OCI-LY7 (cell line): ENCODE data around the gene AADACL4. TPM values are rescaled to one million over a fixed set of nuclear protein-coding genes. Genes with fewer than 3 reads are reported as not detected.
"Not testable (repeated sequence)": the region's sequence is repeated elsewhere in the genome, so short reads cannot be mapped to it uniquely, and the experiment has no call there.

Source experiments
- BruUV-seq: library from RNA; stranded (reverse); fragments of 400-500 nt; replicated peaks from 2 replicates; lab custom pipeline; 2021; lab: Mats Ljungman, UMichigan
- CTCF ChIA-PET: fragments of 300-600 bp; sonication (Branson Sonifier 250); formaldehyde crosslinking; loops from one replicate; lab custom pipeline; 2022; ENCODE audit warnings: antibody characterized with exemption; ENCODE audit not compliant: unreplicated experiment; lab: Charles Lee
- POLR2A ChIA-PET: fragments of 300-600 bp; sonication (Branson Sonifier 250); formaldehyde crosslinking; loops from one replicate; lab custom pipeline; 2022; ENCODE audit warnings: antibody characterized with exemption; lab: Charles Lee
- DNase-seq: peaks from one replicate; pipeline ENCODE4 v3.0.0-alpha.2; 2015; ENCODE audit warnings: low spot score
- H2AFZ ChIP-seq: fragments of 200-600 bp; sonication (generic), shearing (Covaris generic); 2 replicates; pipeline ENCODE4 v1.6.1; 2014; ENCODE audit warnings: mild to moderate bottlenecking, antibody characterized with exemption, low read length, moderate library complexity
- H3K27ac ChIP-seq: fragments of 200-600 bp; sonication (generic); 2 replicates; pipeline ENCODE4 v1.5.1; 2014; ENCODE audit warnings: mixed run types, low read depth, mild to moderate bottlenecking, moderate library complexity, low read length, inconsistent platforms; ENCODE audit not compliant: poor library complexity, severe bottlenecking
- H3K36me3 ChIP-seq: fragments of 200-600 bp; sonication (generic); 2 replicates; pipeline ENCODE4 v1.6.1; 2014; ENCODE audit warnings: mild to moderate bottlenecking, antibody characterized with exemption, low read length, moderate library complexity, mixed read lengths; ENCODE audit not compliant: insufficient read depth
- H3K4me1 ChIP-seq: fragments of 200-600 bp; sonication (generic); 2 replicates; pipeline ENCODE4 v1.5.1; 2014; ENCODE audit warnings: mild to moderate bottlenecking, low read length; ENCODE audit not compliant: insufficient read depth, poor library complexity, severe bottlenecking
- H3K4me2 ChIP-seq: fragments of 200-600 bp; sonication (generic); 2 replicates; pipeline ENCODE4 v1.6.1; 2014; ENCODE audit warnings: mild to moderate bottlenecking, low read length
- H3K4me3 ChIP-seq: fragments of 200-600 bp; sonication (generic); 2 replicates; pipeline ENCODE4 v1.5.1; 2014; ENCODE audit warnings: mild to moderate bottlenecking, low read depth, low read length; ENCODE audit not compliant: poor library complexity, severe bottlenecking
- H3K79me2 ChIP-seq: fragments of 200-600 bp; sonication (generic); 2 replicates; pipeline ENCODE4 v1.6.1; 2016; ENCODE audit warnings: low read depth, mild to moderate bottlenecking, low read length, moderate library complexity, mixed read lengths; ENCODE audit not compliant: insufficient read depth
- H3K9me2 ChIP-seq: fragments of 200-600 bp; sonication (generic); 2 replicates; pipeline ENCODE4 v1.6.1; 2016; ENCODE audit warnings: mild to moderate bottlenecking, low read length, mixed read lengths; ENCODE audit not compliant: insufficient read depth
- H3K9me3 ChIP-seq: fragments of 200-600 bp; sonication (generic); 2 replicates; pipeline ENCODE4 v1.6.1; 2014; ENCODE audit warnings: mild to moderate bottlenecking, mixed run types, low read length, mixed read lengths
- H4K20me1 ChIP-seq: fragments of 200-600 bp; sonication (generic); 2 replicates; pipeline ENCODE4 v1.6.1; 2014; ENCODE audit warnings: mild to moderate bottlenecking, antibody characterized with exemption, low read length, moderate library complexity, mixed read lengths; ENCODE audit not compliant: insufficient read depth
- CTCF ChIP-seq: fragments of 200-600 bp; sonication (generic); conservative IDR thresholded peaks from 2 replicates; pipeline ENCODE4 v1.5.1; 2014; ENCODE audit warnings: mild to moderate bottlenecking, antibody characterized with exemption, low read length, moderate library complexity, mixed read lengths
- EZH2phosphoT487 ChIP-seq: fragments of 200-600 bp; sonication (generic); IDR thresholded peaks from 2 replicates; pipeline ENCODE4 v1.6.1; 2018; ENCODE audit warnings: low read depth, borderline replicate concordance, mild to moderate bottlenecking, mixed run types, antibody characterized with exemption, low read length, moderate library complexity, mixed read lengths
- intact Hi-C: fragments of 100-400 bp; cut with micrococcal nuclease; formaldehyde crosslinking; loops from one replicate; pipeline ENCODE4 v1.10.0; 2022; ENCODE audit not compliant: unreplicated experiment
- total RNA-seq, 2 experiments: library from RNA; depleted of rRNA in 1 of 2; stranded (reverse); fragments of >200 nt in 1 of 2; shearing (Covaris generic) in 1 of 2; gene quantifications; 2 replicates each; pipeline ENCODE4 v1.2.3, GENCODE V29; 2014 to 2022

The AADACL4 gene
- total RNA-seq, 2 experiments from 2014 or later = not detected

- Histone ChIP-seq H3K9me2 (no peaks in the 10 kb centered on the region), H3K9me3 (peaks cover 22% of the 10 kb centered on the region), H3K4me3 (no peak overlapping the region), H3K4me2 (no peak overlapping the region), H3K27ac (no peak overlapping the region), H2AFZ (no peak overlapping the region), H4K20me1 (no peaks in the 10 kb centered on the region), H3K79me2 (no peaks in the 10 kb centered on the region), H3K36me3 (no peaks in the 10 kb centered on the region), H3K4me1 (no peaks in the 10 kb centered on the region)
- intact Hi-C loops = no loop called here
- CTCF ChIA-PET = no interaction called here
- no TSS peak for BruUV-seq
- DNase-seq = no peak
- POLR2A ChIA-PET = no interaction called here
- no peak for TF ChIP-seq CTCF
- TF ChIP-seq EZH2phosphoT487 = no peak
Observed at GRCh38 chr1:12644237-12644636, 352 bp downstream of the AADACL4 start.

GRCh38 chr1:12644829-12645228, 944 bp downstream of the AADACL4 start:
- H3K36me3 ChIP-seq = no peaks in the 10 kb centered on the region
- H3K9me3 ChIP-seq = peaks cover 16% of the 10 kb centered on the region
- intact Hi-C loops = no loop called here
- no peak overlapping the region for H3K27ac ChIP-seq
- H3K4me1 ChIP-seq = no peaks in the 10 kb centered on the region
- CTCF ChIA-PET = no interaction called here
- no peaks in the 10 kb centered on the region for H3K9me2 ChIP-seq
- no peak overlapping the region for H2AFZ ChIP-seq
- no peaks in the 10 kb centered on the region for H3K79me2 ChIP-seq
- POLR2A ChIA-PET = no interaction called here
- no peaks in the 10 kb centered on the region for H4K20me1 ChIP-seq
- DNase-seq = no peak
- H3K4me2 ChIP-seq = no peak overlapping the region
- no TSS peak for BruUV-seq
- no peak for TF ChIP-seq EZH2phosphoT487
- TF ChIP-seq CTCF = no peak
- H3K4me3 ChIP-seq = no peak overlapping the region

- H2AFZ ChIP-seq, H4K20me1 ChIP-seq, H3K4me1 ChIP-seq, H3K27ac ChIP-seq, H3K4me3 ChIP-seq, H3K4me2 ChIP-seq, BruUV-seq, H3K9me2 ChIP-seq, H3K36me3 ChIP-seq, DNase-seq, intact Hi-C loops, CTCF ChIA-PET, H3K79me2 ChIP-seq, POLR2A ChIA-PET: not testable (repeated sequence)
- H3K9me3 ChIP-seq = peaks cover 10% of the 10 kb centered on the region
Observed at GRCh38 chr1:12645401-12645800, 1.5 kb downstream of the AADACL4 start.
